ENCODE data around the gene GYS2.
"Not testable (repeated sequence)": the region's sequence is repeated elsewhere in the genome, so short reads cannot be mapped to it uniquely, and the experiment has no call there.

The GYS2 gene

GRCh38 chr12:21602774-21603173 is 1.9 kb downstream of the GYS2 start:
- no peak for DNase-seq (ENCODE audit: low read depth)

GRCh38 chr12:21600196-21600595 is 4.5 kb downstream of the GYS2 start:
- no peak for DNase-seq (ENCODE audit: low read depth)

GRCh38 chr12:21599143-21599999 is 5.3 kb downstream of the GYS2 start:
- no peak for DNase-seq (ENCODE audit: low read depth)

- DNase-seq (ENCODE audit: low read depth), result no peak
These were observed 6.0 kb downstream of the GYS2 start for GRCh38 chr12:21598651-21599050.

GRCh38 chr12:21595356-21595755 is 9.3 kb downstream of the GYS2 start:
- not testable (repeated sequence) for DNase-seq (ENCODE audit: low read depth)

- no peak for DNase-seq (ENCODE audit: low read depth)
These were observed 19.2 kb downstream of the GYS2 start for GRCh38 chr12:21585485-21585884.

GRCh38 chr12:21584403-21585182 is 20.1 kb downstream of the GYS2 start:
- DNase-seq (ENCODE audit: low read depth), result not testable (repeated sequence)

GRCh38 chr12:21583587-21583986 is 21.1 kb downstream of the GYS2 start:
- no peak for DNase-seq (ENCODE audit: low read depth)

GRCh38 chr12:21580748-21581516 is 23.7 kb downstream of the GYS2 start:
- no peak for DNase-seq (ENCODE audit: low read depth)

- DNase-seq (ENCODE audit: low read depth), result no peak
These were observed 27.1 kb downstream of the GYS2 start for GRCh38 chr12:21577516-21577915.

GRCh38 chr12:21576431-21576830 is 28.2 kb downstream of the GYS2 start:
- no peak for DNase-seq (ENCODE audit: low read depth)

- DNase-seq (ENCODE audit: low read depth), result no peak
These were observed 30.8 kb downstream of the GYS2 start for GRCh38 chr12:21573733-21574358.

- no peak for DNase-seq (ENCODE audit: low read depth)
These were observed 33.6 kb downstream of the GYS2 start for GRCh38 chr12:21571046-21571445.

- no peak for DNase-seq (ENCODE audit: low read depth)
These were observed 36.5 kb downstream of the GYS2 start for GRCh38 chr12:21568115-21568514.

GRCh38 chr12:21566907-21567394 is 37.7 kb downstream of the GYS2 start:
- no peak for DNase-seq (ENCODE audit: low read depth)

GRCh38 chr12:21566223-21566906 is 38.3 kb downstream of the GYS2 start:
- no peak for DNase-seq (ENCODE audit: low read depth)

GRCh38 chr12:21562859-21563258 is 41.8 kb downstream of the GYS2 start:
- DNase-seq (ENCODE audit: low read depth), result no peak

GRCh38 chr12:21561158-21561557 is 43.5 kb downstream of the GYS2 start:
- DNase-seq (ENCODE audit: low read depth), result no peak

GRCh38 chr12:21559855-21560569 is 44.6 kb downstream of the GYS2 start:
- DNase-seq (ENCODE audit: low read depth), result no peak

- DNase-seq (ENCODE audit: low read depth), result no peak
These were observed 46.5 kb downstream of the GYS2 start for GRCh38 chr12:21558100-21558679.
